ENCODE results near the gene PPIP5K2.
"Not testable (repeated sequence)": the region's sequence is repeated elsewhere in the genome, so short reads cannot be mapped to it uniquely, and the experiment has no call there.

Gene PPIP5K2

GRCh38 chr5:103211576-103212561 is 91.8 kb downstream of the PPIP5K2 start:
- TF ChIP-seq, protein P1, sequence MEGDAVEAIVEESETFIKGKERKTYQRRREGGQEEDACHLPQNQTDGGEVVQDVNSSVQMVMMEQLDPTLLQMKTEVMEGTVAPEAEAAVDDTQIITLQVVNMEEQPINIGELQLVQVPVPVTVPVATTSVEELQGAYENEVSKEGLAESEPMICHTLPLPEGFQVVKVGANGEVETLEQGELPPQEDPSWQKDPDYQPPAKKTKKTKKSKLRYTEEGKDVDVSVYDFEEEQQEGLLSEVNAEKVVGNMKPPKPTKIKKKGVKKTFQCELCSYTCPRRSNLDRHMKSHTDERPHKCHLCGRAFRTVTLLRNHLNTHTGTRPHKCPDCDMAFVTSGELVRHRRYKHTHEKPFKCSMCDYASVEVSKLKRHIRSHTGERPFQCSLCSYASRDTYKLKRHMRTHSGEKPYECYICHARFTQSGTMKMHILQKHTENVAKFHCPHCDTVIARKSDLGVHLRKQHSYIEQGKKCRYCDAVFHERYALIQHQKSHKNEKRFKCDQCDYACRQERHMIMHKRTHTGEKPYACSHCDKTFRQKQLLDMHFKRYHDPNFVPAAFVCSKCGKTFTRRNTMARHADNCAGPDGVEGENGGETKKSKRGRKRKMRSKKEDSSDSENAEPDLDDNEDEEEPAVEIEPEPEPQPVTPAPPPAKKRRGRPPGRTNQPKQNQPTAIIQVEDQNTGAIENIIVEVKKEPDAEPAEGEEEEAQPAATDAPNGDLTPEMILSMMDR (IDR thresholded peaks at IDR 0.05; ENCODE audit: low read depth, low read length, missing control alignments), result no peak
- H3K4me3 ChIP-seq (ENCODE audit: low read depth, low read length), result no peak overlapping the region
- no peak for DNase-seq (ENCODE audit: low read depth)

DNA sequence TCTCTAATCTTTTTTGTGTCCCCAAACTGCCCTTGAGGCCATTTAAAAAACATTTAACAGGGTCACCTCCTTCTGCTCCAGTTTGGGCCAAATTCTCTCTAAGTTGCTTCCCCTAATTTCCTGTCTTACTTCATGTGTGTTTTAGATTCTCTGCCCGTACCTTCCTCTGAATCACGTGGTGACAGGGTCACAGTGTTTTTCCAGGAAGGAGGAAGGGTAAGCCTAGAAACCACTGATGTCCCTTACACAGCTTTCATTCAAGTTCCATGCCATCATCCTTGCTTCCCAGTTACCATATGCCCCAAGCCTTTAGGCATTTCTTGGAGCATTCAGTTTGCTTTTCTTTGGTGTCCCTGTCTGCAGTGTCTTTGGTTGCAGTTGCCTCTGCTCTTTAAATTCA is 96.0 kb downstream of the PPIP5K2 start:
- TF ChIP-seq, protein P1 (IDR thresholded peaks at IDR 0.05; ENCODE audit: low read depth, low read length, missing control alignments), result no peak
- DNase-seq (ENCODE audit: low read depth), result no peak
- H3K4me3 ChIP-seq (ENCODE audit: low read depth, low read length), result no peak overlapping the region

DNA sequence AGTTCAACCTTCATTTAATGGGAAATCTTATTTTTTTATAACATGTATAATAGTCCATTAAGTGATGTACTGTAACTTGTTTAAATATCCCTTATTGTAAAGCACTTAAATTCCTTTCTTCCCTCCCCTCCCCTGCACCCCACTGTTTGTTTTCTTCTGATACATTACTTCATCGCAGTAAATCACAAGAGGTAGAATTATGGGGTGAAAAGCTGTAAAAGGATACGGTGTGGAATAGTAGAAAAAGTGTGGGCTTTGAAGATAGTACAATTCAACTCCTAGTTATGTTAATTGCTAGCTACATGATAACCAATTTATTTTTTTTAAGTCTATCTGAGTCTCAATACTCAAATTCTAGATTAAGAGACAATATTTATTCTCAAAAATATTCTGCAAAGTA is 96.6 kb downstream of the PPIP5K2 start:
- DNase-seq (ENCODE audit: low read depth), result no peak
- H3K4me3 ChIP-seq (ENCODE audit: low read depth, low read length), result no peak overlapping the region
- TF ChIP-seq, protein P1 (IDR thresholded peaks at IDR 0.05; ENCODE audit: low read depth, low read length, missing control alignments), result no peak

DNA sequence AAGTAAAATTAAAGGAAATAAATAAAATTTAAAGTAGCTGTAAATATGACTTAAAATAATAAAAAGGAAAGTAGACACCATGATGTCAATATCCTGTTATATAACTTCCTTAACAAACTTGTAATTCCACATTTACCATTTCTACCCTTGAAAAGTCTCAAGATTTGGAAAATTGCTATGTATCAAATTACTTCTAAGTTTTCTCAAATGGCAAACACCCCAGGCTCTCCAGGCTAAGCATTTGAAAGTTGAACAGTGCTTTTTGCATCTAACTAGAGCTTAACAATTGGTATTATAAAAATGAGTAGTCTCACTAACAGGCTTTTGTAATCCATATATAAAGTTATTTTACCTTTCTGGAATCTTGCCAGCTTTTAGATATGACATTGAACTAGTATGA is 97.0 kb downstream of the PPIP5K2 start:
- DNase-seq (ENCODE audit: low read depth), result no peak
- TF ChIP-seq, protein P1 (IDR thresholded peaks at IDR 0.05; ENCODE audit: low read depth, low read length, missing control alignments), result no peak
- H3K4me3 ChIP-seq (ENCODE audit: low read depth, low read length), result no peak overlapping the region

DNA sequence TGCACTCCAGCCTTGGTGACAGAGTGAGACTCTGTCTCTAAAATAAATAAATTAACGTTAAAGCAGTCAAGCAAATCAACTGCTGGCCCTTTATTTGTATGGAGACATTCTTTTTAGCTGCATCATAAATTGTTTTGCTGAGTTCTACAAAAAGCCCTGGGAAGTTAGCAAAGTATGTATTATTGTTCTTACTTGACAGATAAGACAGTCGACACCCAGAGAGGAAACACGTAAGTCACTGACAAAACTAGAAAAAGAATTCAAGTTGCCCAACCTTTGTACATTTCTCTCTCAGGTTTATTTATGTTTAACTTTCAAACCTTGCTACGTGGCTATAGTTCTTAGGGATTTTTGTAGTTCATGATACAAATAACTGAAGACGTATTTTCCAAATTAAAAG is 98.1 kb downstream of the PPIP5K2 start:
- TF ChIP-seq, protein P1 (IDR thresholded peaks at IDR 0.05; ENCODE audit: low read depth, low read length, missing control alignments), result no peak
- no peak for DNase-seq (ENCODE audit: low read depth)
- no peak overlapping the region for H3K4me3 ChIP-seq (ENCODE audit: low read depth, low read length)

GRCh38 chr5:103219074-103219473 is 99.0 kb downstream of the PPIP5K2 start:
- H3K4me3 ChIP-seq (ENCODE audit: low read depth, low read length); DNase-seq (ENCODE audit: low read depth): not testable (repeated sequence)

DNA sequence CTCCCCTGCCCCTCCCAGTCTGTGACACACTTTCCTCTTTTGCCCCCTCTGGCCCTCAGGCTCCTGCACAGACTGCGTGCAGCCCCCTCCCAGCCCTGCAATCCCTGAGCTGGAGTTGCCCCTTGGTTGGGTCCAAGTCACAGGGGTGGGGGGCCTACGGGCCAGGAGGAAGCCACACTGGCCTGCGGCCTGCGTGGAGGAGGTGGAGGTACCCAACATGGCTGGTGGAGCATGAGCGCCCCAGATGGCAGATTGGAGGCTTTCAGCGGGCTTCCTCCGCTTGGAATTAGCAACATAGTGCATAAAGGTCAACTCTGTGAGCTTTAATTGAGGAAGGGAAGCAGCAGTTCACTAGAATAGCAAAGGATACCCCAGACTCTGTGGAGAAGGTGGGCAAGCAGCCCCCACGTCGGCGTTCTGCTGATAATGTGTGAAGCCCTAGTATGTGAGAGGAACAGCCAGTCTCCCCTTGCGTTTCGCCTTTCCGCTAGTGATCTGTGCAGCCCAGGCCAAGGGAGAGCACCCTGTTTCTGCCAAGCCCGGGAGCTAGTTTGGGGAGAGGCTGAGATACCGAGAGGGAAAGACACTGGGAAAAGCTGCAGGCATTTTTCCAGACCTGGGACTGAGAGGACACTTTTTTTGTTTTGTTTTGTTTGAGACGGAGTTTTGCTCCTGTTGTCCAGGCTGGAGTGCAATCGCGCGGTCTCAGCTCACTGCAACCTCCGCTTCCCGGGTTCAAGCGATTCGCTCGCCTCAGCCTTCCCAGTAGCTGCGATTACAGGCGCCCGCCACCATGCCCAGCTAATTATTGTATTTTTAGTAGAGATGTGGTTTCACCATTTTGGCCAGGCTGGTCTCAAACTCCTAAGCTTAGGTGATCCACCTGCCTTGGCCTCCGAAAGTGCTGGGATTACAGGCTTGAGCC is 103.2 kb downstream of the PPIP5K2 start:
- H3K4me3 ChIP-seq (ENCODE audit: low read depth, low read length), result no peak overlapping the region
- TF ChIP-seq, protein P1 (IDR thresholded peaks at IDR 0.05; ENCODE audit: low read depth, low read length, missing control alignments), result no peak
- DNase-seq (ENCODE audit: low read depth), result no peak

Measured in GM12864 (cell line).